Osteoblast (primary cell): Measurements from ENCODE around the gene CDAN1. TPM values are rescaled to one million over a fixed set of nuclear protein-coding genes. Genes with fewer than 3 reads are reported as not detected.
"Not testable (repeated sequence)": the region's sequence is repeated elsewhere in the genome, so short reads cannot be mapped to it uniquely, and the experiment has no call there.

Experiments
- DNase-seq: peaks from one replicate; pipeline ENCODE4 v3.0.0; 2011; ENCODE audit warnings: low spot score, mixed read lengths; ENCODE audit not compliant: insufficient read length; ENCODE audit errors: missing footprints
- H2AFZ ChIP-seq: 2 replicates; pipeline ENCODE4 v1.6.0; 2011; ENCODE audit warnings: mild to moderate bottlenecking, low read length
- H3K27ac ChIP-seq: 2 replicates; pipeline ENCODE4 v1.5.1; 2011; ENCODE audit warnings: mild to moderate bottlenecking, low read depth, low read length, moderate library complexity
- H3K27me3 ChIP-seq: 2 replicates; pipeline ENCODE4 v1.6.0; 2012; ENCODE audit warnings: mild to moderate bottlenecking, control low read depth, inconsistent platforms, low read length, moderate library complexity; ENCODE audit not compliant: insufficient read depth
- H3K36me3 ChIP-seq: 2 replicates; pipeline ENCODE4 v1.5.1; 2011; ENCODE audit warnings: mild to moderate bottlenecking, low read length, control low read depth, moderate library complexity; ENCODE audit not compliant: insufficient read depth
- H3K4me1 ChIP-seq: 2 replicates; pipeline ENCODE4 v1.5.1; 2011; ENCODE audit warnings: mild to moderate bottlenecking, low read length, control low read depth, moderate library complexity; ENCODE audit not compliant: insufficient read depth
- H3K4me2 ChIP-seq: 2 replicates; pipeline ENCODE4 v1.6.0; 2011; ENCODE audit warnings: mild to moderate bottlenecking, low read length; ENCODE audit not compliant: insufficient read depth
- H3K4me3 ChIP-seq: fragments of 200-600 bp; sonication (generic); 3 replicates; pipeline ENCODE4 v1.5.1; 2012; ENCODE audit warnings: mild to moderate bottlenecking, low read length, inconsistent platforms; ENCODE audit not compliant: insufficient read depth
- H3K79me2 ChIP-seq: 2 replicates; pipeline ENCODE4 v1.6.0; 2012; ENCODE audit warnings: mild to moderate bottlenecking, low read length, control low read depth, inconsistent platforms; ENCODE audit not compliant: insufficient read depth
- H3K9me3 ChIP-seq: 2 replicates; pipeline ENCODE4 v1.5.1; 2011; ENCODE audit warnings: low read depth, low read length, control low read depth
- H4K20me1 ChIP-seq: 2 replicates; pipeline ENCODE4 v1.6.0; 2012; ENCODE audit warnings: mild to moderate bottlenecking, low read length, control low read depth; ENCODE audit not compliant: insufficient read depth
- total RNA-seq: library from RNA; depleted of rRNA; stranded (reverse); fragments of >200 nt; gene quantifications from 2 replicates; pipeline ENCODE4 v1.2.3, GENCODE V29; 2012
- TF ChIP-seq, protein P1 (sequence below): IDR thresholded peaks from 2 replicates; pipeline ENCODE4 v1.5.1; 2011; ENCODE audit warnings: mild to moderate bottlenecking, low read depth, low read length, moderate library complexity; ENCODE audit errors: extremely low read depth

CDAN1 gene
- total RNA-seq, 1 donor: 7.6 TPM

GRCh38 chr15:42688301-42688700, 48.6 kb downstream of the CDAN1 start:
- Histone ChIP-seq H3K79me2 (no peaks in the 10 kb centered on the region), H3K4me1 (no peaks in the 10 kb centered on the region), H3K36me3 (no peaks in the 10 kb centered on the region), H3K4me3 (no peak overlapping the region), H3K9me3 (no peaks in the 10 kb centered on the region), H3K27me3 (no peaks in the 10 kb centered on the region), H4K20me1 (no peaks in the 10 kb centered on the region), H2AFZ (no peak overlapping the region), H3K4me2 (no peak overlapping the region), H3K27ac (no peak overlapping the region)
- no peak for DNase-seq
- TF ChIP-seq, protein P1, sequence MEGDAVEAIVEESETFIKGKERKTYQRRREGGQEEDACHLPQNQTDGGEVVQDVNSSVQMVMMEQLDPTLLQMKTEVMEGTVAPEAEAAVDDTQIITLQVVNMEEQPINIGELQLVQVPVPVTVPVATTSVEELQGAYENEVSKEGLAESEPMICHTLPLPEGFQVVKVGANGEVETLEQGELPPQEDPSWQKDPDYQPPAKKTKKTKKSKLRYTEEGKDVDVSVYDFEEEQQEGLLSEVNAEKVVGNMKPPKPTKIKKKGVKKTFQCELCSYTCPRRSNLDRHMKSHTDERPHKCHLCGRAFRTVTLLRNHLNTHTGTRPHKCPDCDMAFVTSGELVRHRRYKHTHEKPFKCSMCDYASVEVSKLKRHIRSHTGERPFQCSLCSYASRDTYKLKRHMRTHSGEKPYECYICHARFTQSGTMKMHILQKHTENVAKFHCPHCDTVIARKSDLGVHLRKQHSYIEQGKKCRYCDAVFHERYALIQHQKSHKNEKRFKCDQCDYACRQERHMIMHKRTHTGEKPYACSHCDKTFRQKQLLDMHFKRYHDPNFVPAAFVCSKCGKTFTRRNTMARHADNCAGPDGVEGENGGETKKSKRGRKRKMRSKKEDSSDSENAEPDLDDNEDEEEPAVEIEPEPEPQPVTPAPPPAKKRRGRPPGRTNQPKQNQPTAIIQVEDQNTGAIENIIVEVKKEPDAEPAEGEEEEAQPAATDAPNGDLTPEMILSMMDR: no peak

DNA sequence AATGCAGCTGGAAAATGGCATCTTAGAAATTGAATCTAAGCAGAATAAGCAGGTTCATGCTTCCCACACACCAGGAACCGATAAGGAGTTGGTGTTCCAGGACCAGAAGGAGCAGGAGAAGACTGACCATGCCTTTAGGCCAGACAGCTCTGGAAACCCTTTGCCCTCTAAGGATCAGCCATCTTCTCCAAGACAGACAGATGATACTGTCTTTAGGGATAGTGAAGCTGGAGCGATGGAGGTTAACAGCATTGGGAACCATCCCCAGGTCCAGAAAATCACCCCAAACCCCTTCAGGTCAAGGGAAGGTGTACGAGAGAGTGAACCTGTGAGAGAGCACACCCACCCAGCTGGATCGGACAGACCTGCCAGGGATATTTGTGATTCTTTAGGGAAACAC, 49.2 kb downstream of the CDAN1 start:
- no peaks in the 10 kb centered on the region for H3K4me1 ChIP-seq
- DNase-seq: no peak
- no peak overlapping the region for H3K4me2 ChIP-seq
- TF ChIP-seq, protein P1: no peak
- no peaks in the 10 kb centered on the region for H3K79me2 ChIP-seq
- no peak overlapping the region for H3K4me3 ChIP-seq
- no peaks in the 10 kb centered on the region for H3K27me3 ChIP-seq
- H3K27ac ChIP-seq: no peak overlapping the region
- no peaks in the 10 kb centered on the region for H3K9me3 ChIP-seq
- no peaks in the 10 kb centered on the region for H4K20me1 ChIP-seq
- H3K36me3 ChIP-seq: no peaks in the 10 kb centered on the region
- no peak overlapping the region for H2AFZ ChIP-seq

GRCh38 chr15:42686281-42686680, 50.6 kb downstream of the CDAN1 start:
- Histone ChIP-seq H3K4me2 (no peak overlapping the region), H3K4me1 (no peaks in the 10 kb centered on the region), H3K27me3 (no peaks in the 10 kb centered on the region), H3K4me3 (no peak overlapping the region), H2AFZ (no peak overlapping the region), H4K20me1 (no peaks in the 10 kb centered on the region), H3K9me3 (no peaks in the 10 kb centered on the region), H3K36me3 (no peaks in the 10 kb centered on the region), H3K27ac (no peak overlapping the region), H3K79me2 (no peaks in the 10 kb centered on the region)
- TF ChIP-seq, protein P1: no peak
- DNase-seq: no peak

DNA sequence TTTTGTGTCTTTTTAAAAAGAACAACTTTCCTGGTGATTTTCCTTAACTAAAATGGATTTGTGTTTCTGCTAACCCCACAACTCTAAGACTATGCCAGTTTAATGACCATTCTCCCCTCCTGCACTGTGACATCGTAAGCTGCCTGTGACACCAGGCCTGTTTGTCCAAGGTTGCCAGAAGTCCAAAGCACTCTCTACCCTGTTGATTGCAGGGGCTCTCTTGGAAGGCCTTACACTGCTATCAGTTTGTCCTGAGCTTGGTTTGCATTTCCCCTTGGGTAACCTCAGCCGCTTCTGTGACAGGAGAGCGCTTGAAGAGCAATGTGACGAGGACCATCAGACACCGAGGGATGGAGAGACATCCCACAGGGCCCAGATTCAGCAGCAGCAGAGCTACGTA, 55.8 kb downstream of the CDAN1 start:
- H3K4me2 ChIP-seq: no peak overlapping the region
- H2AFZ ChIP-seq: no peak overlapping the region
- H3K4me1 ChIP-seq: no peaks in the 10 kb centered on the region
- TF ChIP-seq, protein P1: no peak
- no peak for DNase-seq
- H3K27me3 ChIP-seq: no peaks in the 10 kb centered on the region
- H3K36me3 ChIP-seq: no peaks in the 10 kb centered on the region
- no peaks in the 10 kb centered on the region for H3K9me3 ChIP-seq
- H4K20me1 ChIP-seq: no peaks in the 10 kb centered on the region
- H3K4me3 ChIP-seq: no peak overlapping the region
- H3K27ac ChIP-seq: no peak overlapping the region
- H3K79me2 ChIP-seq: no peaks in the 10 kb centered on the region

GRCh38 chr15:42680142-42680482, 56.8 kb downstream of the CDAN1 start:
- H3K4me1 ChIP-seq, H3K27ac ChIP-seq, H3K79me2 ChIP-seq, H3K9me3 ChIP-seq, H3K36me3 ChIP-seq, H3K4me2 ChIP-seq, H4K20me1 ChIP-seq, H3K27me3 ChIP-seq, H2AFZ ChIP-seq, DNase-seq, H3K4me3 ChIP-seq: not testable (repeated sequence)
